Astrocyte of the hippocampus (primary cell): ENCODE results near the gene BTBD18.
"Not testable (repeated sequence)": the region's sequence is repeated elsewhere in the genome, so short reads cannot be mapped to it uniquely, and the experiment has no call there.

Source experiments
- DNase-seq: peaks from one replicate; pipeline ENCODE4 v3.0.0; 2011; ENCODE audit warnings: low read depth, low spot score

BTBD18 gene

DNA sequence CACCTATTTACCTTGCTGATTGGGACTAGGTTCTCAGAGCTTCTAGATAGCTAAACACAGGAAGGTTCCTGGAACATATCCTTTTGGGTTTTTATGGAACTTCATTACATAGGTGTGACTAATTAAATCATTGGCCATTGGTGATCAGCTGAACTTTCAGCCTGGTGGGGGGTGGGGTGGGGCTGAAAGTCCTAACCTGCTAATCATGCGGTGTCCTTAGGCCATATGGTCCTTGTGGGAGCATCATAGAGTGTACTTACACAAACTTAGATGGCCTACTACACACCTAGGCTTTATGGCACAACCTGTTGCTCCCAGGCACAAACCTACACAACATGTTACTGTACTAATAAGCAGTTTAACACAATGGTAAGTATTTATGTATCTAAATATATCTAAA lies 19.0 kb downstream of the BTBD18 start:
- DNase-seq, result no peak

DNA sequence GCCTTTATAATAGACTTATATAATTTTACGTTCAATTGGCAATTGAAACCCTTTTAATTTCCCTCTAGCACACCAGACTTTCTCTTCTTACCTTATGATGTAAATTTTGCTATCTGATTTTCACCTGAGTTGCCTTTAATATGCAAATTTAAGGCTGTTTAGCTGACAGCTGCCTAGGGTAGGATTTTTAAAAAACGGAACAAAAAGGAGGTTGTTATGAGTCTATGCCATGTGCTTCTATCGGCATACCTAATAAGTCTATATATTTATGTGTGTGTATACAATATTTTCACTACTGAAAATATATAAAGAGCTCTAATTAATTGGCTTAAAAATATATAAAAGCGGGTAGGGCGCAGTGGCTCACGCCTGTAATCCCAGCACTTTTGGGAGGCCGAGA lies 22.1 kb downstream of the BTBD18 start:
- no peak for DNase-seq

DNA sequence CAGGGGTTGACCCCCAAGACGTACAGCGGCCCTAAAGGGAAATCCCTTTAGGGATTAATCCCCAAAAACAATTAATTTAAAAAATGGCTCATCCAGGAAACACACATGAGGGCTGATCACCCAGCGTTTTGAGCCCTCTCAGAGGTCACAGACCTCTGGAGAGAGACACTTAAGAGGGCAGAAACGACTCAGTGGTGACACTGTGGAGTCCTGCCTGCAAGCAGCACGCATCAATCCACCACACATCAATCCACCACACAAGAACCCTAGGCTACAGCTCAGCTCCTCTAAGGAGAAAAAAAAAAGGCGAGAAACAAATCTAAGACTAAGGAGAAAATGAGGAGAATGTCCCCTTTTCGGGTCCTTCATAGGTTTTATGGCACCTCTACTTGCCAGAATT lies 22.8 kb downstream of the BTBD18 start:
- no peak for DNase-seq

DNA sequence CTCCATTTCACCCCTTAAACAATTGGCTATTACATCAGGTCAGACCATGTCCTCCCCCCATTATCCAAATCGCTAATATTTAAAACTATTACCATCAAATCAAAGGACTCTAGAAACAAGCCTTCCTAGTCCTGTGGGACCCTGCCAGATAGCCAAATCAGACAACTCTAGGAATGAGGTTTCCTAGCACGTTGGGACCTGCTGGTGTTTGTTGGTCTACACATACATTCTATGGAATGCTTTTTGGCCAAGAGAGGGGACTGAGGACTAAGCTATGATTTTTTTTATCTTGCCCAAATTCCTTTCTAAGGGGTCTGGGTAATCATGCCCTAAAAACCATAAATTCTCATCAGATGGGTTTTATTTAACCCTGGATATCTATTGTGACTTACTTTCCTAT lies 24.4 kb downstream of the BTBD18 start:
- no peak for DNase-seq

DNA sequence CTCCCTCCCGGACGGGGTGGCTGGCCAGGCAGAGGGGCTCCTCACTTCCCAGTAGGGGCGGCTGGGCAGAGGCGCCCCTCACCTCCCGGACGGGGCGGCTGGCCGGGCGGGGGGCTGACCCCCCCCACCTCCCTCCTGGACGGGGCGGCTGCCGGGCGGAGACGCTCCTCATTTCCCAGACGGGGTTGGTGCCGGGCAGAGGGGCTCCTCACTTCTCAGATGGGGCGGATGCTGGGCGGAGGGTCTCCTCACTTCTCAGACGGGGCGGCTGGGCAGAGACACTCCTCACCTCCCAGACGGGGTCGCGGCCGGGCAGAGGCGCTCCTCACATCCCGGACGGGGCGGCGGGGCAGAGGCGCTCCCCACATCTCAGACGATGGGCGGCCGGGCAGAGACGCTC lies 34.9 kb downstream of the BTBD18 start:
- not testable (repeated sequence) for DNase-seq

DNA sequence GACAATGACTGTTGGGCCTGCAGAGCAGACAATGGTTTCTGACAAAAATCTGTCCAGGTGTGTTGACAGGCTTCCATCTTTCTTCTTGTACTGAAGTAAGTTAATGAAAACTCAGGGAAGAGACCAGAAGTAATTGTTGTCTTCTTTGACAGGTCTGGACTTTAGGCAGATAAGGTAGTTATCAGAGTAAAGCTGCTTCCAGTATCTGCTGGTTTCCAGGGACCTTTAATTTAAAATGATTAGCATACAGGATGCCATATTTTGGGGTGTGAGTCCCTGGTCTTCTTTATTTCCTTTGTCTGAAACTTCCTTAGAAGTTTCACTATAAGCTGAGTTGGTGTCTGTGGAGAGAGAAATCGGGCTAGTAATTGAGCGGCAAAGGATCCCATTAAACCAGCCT lies 37.8 kb downstream of the BTBD18 start:
- DNase-seq, result no peak

DNA sequence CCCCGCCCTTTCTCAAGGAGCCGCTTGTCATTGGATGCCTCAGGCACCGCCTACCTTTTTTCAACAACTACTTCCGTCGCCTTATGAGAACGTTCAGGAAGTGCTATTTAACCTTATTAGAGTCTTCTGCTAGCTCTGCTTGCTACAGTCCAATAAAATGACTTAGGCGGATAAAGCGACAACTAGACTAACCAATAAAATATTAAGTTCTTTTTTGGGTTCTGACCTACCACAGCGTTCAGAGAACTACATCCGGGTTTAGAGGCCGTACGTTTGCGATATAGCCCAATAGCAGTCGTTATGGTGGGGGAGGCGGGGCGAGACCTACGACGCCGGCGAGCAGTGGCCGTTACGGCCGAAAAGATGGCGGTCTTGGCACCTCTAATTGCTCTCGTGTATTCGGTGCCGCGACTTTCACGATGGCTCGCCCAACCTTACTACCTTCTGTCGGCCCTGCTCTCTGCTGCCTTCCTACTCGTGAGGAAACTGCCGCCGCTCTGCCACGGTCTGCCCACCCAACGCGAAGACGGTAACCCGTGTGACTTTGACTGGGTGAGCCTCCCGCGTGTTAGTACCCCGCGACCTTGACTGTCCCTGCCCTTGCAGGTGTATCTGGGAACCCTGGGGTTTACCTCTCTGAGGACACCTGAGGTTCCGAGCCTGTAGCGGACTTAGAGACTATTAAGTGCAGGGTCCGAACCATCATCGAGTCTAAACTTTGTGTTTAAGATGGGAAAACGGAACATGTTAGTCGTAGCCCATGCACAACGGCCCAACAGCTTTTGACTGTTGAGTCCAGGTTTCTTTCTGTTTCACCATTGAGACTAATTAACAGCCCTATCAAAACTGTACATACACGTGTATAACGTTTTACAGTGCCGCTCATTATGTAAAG lies 39.1 kb downstream of the BTBD18 start, which contains the start of gene TMX2:
TMX2 (plus strand) TSS at position 338 of the 895 bp plus-strand sequence; CDS start at position 364, 26 bp downstream.
- peak; percentile 98 for DNase-seq

DNA sequence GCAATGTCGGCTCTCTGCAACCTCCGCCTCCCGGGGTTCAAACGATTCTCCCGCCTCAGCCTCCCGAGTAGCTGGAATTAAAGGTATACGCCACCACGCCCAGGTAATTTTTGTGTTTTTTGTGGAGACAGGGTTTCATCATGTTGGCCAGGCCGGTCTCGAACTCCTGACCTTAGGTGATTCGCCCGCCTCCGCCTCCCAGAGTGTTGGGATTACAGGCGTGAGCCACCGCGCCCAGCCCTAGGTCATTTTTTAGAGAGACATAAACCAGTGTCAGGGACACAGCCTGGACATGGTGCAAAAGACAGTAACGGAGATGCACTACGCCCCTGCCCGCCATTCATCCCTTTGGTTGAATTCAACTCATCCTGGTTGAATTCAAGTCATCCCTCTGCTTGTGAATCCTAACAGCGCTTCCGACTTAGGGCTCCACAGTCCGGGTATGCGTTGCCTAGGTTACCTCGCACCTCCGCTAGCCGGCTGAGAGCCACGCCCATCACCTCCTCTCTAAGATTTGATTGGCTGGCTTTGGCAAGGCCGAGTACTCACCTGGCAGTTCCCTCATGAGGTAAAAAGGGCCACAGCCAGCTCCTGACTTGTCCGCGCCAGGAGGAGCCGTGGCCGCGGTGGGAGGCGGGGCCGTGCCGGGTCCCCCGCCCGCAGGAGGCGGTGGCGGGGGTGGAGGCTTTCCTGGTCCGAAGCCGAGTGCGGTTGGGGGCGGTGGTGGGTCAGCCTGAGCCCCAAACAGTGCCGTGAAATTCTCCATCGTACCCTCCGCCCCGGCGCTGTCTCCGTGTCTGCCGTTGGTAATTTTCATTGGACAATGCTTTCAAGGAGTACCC lies 40.0 kb downstream of the BTBD18 start, which contains the start of gene MED19:
MED19 (minus strand) TSS at position 802 of the 842 bp plus-strand sequence; CDS start at position 766, 36 bp downstream.
- peak; percentile 88 for DNase-seq

DNA sequence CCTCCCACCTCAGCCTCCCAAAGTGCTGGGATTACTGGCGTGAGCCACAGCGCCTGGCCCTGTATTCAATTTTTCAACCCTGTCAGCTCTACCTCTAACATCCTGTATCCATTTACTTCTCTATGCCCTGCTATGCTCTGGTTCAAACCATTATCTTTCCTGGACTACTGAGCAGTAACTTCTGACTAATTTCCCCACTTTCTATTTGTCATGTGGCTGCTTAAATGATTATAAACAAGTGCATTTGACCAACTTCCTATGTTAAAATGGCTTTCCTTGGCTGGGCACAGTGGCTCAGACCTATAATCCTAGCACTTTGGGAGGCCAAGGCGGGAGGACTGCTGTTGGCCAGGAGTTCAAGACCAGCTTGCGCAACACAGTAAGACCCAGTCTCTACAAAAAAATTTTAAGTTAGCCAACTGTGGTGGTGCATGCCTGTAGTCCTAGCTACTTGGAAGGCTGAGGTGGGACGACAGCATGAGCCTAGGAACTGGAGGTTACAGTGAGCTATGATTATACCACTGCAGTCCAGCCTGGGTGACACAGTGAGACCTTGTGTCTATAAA lies 41.7 kb downstream of the BTBD18 start:
- no peak for DNase-seq

DNA sequence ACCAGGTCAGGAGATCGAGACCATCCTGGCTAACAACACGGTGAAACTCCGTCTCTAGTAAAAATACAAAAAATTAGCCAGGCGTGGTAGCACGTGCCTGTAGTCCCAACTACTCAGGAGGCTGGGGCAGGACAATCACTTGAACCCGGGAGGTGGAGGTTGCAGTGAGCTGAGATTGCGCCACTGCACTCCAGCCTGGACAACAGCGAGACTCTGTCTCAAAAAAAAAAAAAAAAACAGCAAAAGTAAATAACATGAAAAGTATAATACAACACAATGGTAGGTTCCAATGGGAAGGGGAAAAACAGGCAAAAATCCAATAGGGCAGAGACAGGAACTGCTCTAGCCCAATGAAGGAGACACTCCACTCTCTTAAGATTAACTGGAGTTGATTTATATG lies 46.2 kb downstream of the BTBD18 start:
- DNase-seq, result not testable (repeated sequence)

DNA sequence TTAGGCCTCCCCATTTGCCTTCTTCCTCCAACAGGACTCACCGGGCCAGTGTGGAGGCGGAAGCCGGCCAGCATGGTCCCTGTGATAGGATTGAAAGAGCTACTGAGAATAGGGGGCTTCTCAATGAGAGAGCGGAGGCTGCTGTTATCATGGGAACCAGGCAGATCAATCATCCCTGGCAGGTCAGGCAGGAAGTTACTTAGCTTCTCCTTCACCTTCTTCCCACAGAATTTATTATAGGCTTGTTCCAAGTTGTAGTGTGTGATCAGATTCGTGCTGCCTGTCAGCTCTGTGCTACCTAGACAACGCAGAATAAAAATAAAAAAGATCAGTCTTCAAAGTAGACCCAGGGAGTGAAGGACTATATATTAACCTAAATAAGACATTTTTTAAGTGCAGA lies 46.7 kb downstream of the BTBD18 start:
- no peak for DNase-seq

DNA sequence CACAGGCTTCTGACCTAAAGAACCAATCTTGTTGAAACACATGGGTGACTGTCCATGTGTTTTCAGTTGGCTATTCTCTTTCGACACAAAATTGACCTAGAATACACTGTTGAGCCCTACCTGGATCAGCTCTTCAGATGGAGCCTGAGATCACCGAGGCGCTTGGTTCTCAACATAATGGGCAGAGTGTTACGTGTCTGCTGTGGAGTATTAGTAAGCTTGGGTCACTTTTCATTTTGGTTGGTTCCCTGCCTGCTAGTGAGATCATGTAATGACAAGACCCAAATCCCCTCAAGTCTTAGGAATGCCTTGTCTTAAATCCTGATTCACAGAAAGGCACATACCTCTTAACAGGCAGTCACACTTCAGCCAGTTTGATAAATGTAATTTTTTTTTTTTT lies 48.3 kb downstream of the BTBD18 start:
- DNase-seq, result peak; percentile 14

DNA sequence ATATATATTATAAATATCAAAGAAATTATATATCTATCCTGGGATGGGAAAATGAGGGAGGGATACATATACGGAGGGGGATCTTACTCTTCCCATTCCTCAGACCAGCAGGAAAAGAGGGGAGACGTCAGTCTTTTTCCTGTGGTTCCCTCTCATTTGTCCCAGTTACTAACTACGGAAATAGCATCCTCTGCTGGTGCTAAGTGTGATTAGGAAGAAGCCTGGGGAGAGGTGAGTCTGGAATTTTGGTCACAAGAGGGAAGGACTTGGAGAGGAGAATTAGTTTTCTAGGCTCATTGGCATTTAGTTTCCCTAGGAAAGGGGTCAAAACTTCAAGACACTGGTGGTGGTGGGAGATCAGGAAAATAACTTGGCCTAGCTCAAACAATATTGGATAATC lies 51.2 kb downstream of the BTBD18 start:
- no peak for DNase-seq

DNA sequence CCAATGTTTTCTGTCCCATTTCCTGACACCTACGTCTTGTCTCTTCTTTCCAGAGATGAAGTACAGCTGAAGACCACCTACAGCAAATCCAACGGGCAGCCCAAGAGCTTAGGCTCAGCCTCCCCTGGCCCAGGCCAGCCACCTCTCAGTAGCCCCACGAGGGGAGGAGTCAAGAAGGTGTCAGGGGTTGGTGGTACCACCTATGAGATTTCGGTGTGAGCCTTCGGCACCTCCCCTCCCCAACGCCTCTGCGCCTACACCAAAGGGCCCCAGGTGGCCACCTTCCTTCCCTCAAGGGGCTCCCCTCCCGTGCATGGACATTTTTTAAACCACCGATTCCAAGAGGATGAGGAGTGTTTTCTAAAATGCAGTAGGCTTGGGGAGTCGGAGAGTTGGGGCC lies 51.8 kb downstream of the BTBD18 start:
- no peak for DNase-seq

DNA sequence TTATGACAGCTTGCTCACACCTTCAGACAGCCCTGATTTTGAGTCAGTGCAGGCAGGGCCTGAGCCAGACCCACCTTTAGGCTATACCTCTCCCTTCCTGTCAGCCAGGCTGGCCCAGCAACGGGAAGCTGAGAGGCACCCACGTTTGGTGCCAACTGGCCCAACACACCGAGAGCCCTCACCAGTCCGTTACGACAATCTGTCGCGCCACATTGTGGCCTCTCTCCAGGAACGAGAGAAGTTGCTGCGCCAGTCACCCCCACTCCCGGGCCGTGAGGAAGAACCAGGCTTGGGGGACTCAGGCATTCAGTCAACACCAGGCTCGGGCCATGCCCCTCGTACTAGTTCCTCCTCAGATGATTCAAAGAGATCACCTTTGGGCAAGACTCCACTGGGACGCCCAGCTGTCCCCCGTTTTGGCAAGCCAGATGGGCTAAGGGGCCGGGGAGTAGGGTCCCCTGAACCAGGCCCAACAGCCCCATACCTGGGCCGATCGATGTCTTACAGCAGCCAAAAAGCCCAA lies 52.7 kb downstream of the BTBD18 start:
- no peak for DNase-seq
